ENCODE results near the gene DNAJB14. TPM values are rescaled to one million over a fixed set of nuclear protein-coding genes. Genes with fewer than 3 reads are reported as not detected.

DNAJB14 gene
- total RNA-seq, 1 donor from 2014 or later = 97.4 TPM

- FAIRE-seq = no peak
These were observed 766 bp upstream of the DNAJB14 start for GRCh38 chr4:99947190-99947578.

GRCh38 chr4:99945718-99946355 lies 581 bp downstream of the DNAJB14 start:
- peak; percentile 18 to 28 for DNase-seq (ENCODE audit: low spot score in 2 of 2)
- no peak for FAIRE-seq

More at GRCh38 chr4:99947190-99947578, 766 bp upstream of the DNAJB14 start:
- no peak for DNase-seq (ENCODE audit: low spot score in 2 of 2)

GRCh38 chr4:99943904-99944437 lies 2.4 kb downstream of the DNAJB14 start:
- FAIRE-seq (no peak), DNase-seq (ENCODE audit: low spot score in 2 of 2) (no peak)

- DNase-seq (ENCODE audit: low spot score in 2 of 2) = no peak
- FAIRE-seq = no peak
These were observed 8.1 kb downstream of the DNAJB14 start for GRCh38 chr4:99938243-99938753.

- no peak for DNase-seq (ENCODE audit: low spot score in 2 of 2)
- FAIRE-seq = peak; percentile 93
These were observed 11.5 kb downstream of the DNAJB14 start for GRCh38 chr4:99934891-99935290.

- FAIRE-seq (no peak), DNase-seq (ENCODE audit: low spot score in 2 of 2) (no peak)
These were observed 18.9 kb downstream of the DNAJB14 start for GRCh38 chr4:99927566-99927965.

GRCh38 chr4:99921174-99921573 lies 25.2 kb downstream of the DNAJB14 start:
- DNase-seq (ENCODE audit: low spot score in 2 of 2) = no peak

GRCh38 chr4:99918656-99919055 lies 27.8 kb downstream of the DNAJB14 start:
- DNase-seq (ENCODE audit: low spot score in 2 of 2) (no peak), FAIRE-seq (no peak)

More at GRCh38 chr4:99921174-99921573, 25.2 kb downstream of the DNAJB14 start:
- no peak for FAIRE-seq

- no peak for FAIRE-seq
These were observed 28.8 kb downstream of the DNAJB14 start for GRCh38 chr4:99917575-99917974.

GRCh38 chr4:99915449-99915848 lies 31.0 kb downstream of the DNAJB14 start:
- DNase-seq (ENCODE audit: low spot score in 2 of 2) (no peak), FAIRE-seq (no peak)

More at GRCh38 chr4:99917575-99917974, 28.8 kb downstream of the DNAJB14 start:
- no peak for DNase-seq (ENCODE audit: low spot score in 2 of 2)

GRCh38 chr4:99894998-99895397 lies 51.4 kb downstream of the DNAJB14 start:
- no peak for FAIRE-seq

GRCh38 chr4:99894161-99894997 lies 52.0 kb downstream of the DNAJB14 start, which contains the start of gene LAMTOR3:
Gene LAMTOR3, minus strand, starts transcription at chr4:99894427. Its CDS starts 464 bp downstream, at chr4:99893963.
- DNase-seq (ENCODE audit: low spot score in 2 of 2) (peak; percentile 85 to 86), FAIRE-seq (no peak)

More at GRCh38 chr4:99894998-99895397, 51.4 kb downstream of the DNAJB14 start:
- DNase-seq (ENCODE audit: low spot score in 2 of 2) = no peak

GRCh38 chr4:99893839-99894160 lies 52.6 kb downstream of the DNAJB14 start:
- FAIRE-seq = no peak
- peak; percentile 5 to 12 for DNase-seq (ENCODE audit: low spot score in 2 of 2)

- DNase-seq (ENCODE audit: low spot score in 2 of 2) (no peak), FAIRE-seq (no peak)
These were observed 53.4 kb downstream of the DNAJB14 start for GRCh38 chr4:99893029-99893428.

- no peak for DNase-seq (ENCODE audit: low spot score in 2 of 2)
- FAIRE-seq = no peak
These were observed 55.1 kb downstream of the DNAJB14 start for GRCh38 chr4:99891351-99891750.

- no peak for DNase-seq (ENCODE audit: low spot score in 2 of 2)
- FAIRE-seq = no peak
These were observed 58.6 kb downstream of the DNAJB14 start for GRCh38 chr4:99887837-99888236.

GRCh38 chr4:99886146-99886545 lies 60.3 kb downstream of the DNAJB14 start:
- FAIRE-seq (no peak), DNase-seq (ENCODE audit: low spot score in 2 of 2) (no peak)

GRCh38 chr4:99885687-99886086 lies 60.7 kb downstream of the DNAJB14 start:
- FAIRE-seq = peak; percentile 28

GRCh38 chr4:99885063-99885664 lies 61.3 kb downstream of the DNAJB14 start:
- FAIRE-seq = peak; percentile 82
- DNase-seq (ENCODE audit: low spot score in 2 of 2) = no peak

More at GRCh38 chr4:99885687-99886086, 60.7 kb downstream of the DNAJB14 start:
- no peak for DNase-seq (ENCODE audit: low spot score in 2 of 2)

- DNase-seq (ENCODE audit: low spot score in 2 of 2) (no peak), FAIRE-seq (no peak)
These were observed 67.0 kb downstream of the DNAJB14 start for GRCh38 chr4:99879458-99879857.

GRCh38 chr4:99878604-99879003 lies 67.8 kb downstream of the DNAJB14 start:
- no peak for FAIRE-seq

More at GRCh38 chr4:99878604-99879003, 67.8 kb downstream of the DNAJB14 start:
- no peak for DNase-seq (ENCODE audit: low spot score in 2 of 2)
